ENCODE measurements around the gene CDH4. TPM values are rescaled to one million over a fixed set of nuclear protein-coding genes. Genes with fewer than 3 reads are reported as not detected.

CDH4 gene
- total and polyA plus RNA-seq, 2 of the 8 experiments (the other 6 are each of a cell fraction or from before 2014, with no cell fraction given): 4.3 to 7.9 TPM

DNA sequence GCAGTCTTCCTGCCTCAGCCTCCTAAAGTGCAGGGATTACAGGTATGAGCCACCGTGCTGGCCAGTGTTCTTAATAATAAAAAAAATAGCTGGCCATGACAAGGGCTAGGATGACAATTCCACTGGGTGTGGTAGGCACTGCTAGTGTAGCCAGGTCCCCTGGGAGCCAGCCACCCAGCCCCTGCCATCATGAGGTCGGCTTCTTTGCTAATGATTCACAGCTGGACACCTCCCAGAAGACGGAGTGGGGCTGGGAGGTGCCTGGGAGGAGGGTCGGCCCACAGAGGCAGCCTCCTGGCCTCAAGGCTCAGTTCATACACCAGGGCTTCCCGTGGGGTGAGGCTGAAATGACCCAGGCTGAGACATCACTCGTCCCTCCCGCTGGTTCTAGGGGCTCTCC lies 583.2 kb downstream of the CDH4 start (continued):
- TF ChIP-seq, protein P1, sequence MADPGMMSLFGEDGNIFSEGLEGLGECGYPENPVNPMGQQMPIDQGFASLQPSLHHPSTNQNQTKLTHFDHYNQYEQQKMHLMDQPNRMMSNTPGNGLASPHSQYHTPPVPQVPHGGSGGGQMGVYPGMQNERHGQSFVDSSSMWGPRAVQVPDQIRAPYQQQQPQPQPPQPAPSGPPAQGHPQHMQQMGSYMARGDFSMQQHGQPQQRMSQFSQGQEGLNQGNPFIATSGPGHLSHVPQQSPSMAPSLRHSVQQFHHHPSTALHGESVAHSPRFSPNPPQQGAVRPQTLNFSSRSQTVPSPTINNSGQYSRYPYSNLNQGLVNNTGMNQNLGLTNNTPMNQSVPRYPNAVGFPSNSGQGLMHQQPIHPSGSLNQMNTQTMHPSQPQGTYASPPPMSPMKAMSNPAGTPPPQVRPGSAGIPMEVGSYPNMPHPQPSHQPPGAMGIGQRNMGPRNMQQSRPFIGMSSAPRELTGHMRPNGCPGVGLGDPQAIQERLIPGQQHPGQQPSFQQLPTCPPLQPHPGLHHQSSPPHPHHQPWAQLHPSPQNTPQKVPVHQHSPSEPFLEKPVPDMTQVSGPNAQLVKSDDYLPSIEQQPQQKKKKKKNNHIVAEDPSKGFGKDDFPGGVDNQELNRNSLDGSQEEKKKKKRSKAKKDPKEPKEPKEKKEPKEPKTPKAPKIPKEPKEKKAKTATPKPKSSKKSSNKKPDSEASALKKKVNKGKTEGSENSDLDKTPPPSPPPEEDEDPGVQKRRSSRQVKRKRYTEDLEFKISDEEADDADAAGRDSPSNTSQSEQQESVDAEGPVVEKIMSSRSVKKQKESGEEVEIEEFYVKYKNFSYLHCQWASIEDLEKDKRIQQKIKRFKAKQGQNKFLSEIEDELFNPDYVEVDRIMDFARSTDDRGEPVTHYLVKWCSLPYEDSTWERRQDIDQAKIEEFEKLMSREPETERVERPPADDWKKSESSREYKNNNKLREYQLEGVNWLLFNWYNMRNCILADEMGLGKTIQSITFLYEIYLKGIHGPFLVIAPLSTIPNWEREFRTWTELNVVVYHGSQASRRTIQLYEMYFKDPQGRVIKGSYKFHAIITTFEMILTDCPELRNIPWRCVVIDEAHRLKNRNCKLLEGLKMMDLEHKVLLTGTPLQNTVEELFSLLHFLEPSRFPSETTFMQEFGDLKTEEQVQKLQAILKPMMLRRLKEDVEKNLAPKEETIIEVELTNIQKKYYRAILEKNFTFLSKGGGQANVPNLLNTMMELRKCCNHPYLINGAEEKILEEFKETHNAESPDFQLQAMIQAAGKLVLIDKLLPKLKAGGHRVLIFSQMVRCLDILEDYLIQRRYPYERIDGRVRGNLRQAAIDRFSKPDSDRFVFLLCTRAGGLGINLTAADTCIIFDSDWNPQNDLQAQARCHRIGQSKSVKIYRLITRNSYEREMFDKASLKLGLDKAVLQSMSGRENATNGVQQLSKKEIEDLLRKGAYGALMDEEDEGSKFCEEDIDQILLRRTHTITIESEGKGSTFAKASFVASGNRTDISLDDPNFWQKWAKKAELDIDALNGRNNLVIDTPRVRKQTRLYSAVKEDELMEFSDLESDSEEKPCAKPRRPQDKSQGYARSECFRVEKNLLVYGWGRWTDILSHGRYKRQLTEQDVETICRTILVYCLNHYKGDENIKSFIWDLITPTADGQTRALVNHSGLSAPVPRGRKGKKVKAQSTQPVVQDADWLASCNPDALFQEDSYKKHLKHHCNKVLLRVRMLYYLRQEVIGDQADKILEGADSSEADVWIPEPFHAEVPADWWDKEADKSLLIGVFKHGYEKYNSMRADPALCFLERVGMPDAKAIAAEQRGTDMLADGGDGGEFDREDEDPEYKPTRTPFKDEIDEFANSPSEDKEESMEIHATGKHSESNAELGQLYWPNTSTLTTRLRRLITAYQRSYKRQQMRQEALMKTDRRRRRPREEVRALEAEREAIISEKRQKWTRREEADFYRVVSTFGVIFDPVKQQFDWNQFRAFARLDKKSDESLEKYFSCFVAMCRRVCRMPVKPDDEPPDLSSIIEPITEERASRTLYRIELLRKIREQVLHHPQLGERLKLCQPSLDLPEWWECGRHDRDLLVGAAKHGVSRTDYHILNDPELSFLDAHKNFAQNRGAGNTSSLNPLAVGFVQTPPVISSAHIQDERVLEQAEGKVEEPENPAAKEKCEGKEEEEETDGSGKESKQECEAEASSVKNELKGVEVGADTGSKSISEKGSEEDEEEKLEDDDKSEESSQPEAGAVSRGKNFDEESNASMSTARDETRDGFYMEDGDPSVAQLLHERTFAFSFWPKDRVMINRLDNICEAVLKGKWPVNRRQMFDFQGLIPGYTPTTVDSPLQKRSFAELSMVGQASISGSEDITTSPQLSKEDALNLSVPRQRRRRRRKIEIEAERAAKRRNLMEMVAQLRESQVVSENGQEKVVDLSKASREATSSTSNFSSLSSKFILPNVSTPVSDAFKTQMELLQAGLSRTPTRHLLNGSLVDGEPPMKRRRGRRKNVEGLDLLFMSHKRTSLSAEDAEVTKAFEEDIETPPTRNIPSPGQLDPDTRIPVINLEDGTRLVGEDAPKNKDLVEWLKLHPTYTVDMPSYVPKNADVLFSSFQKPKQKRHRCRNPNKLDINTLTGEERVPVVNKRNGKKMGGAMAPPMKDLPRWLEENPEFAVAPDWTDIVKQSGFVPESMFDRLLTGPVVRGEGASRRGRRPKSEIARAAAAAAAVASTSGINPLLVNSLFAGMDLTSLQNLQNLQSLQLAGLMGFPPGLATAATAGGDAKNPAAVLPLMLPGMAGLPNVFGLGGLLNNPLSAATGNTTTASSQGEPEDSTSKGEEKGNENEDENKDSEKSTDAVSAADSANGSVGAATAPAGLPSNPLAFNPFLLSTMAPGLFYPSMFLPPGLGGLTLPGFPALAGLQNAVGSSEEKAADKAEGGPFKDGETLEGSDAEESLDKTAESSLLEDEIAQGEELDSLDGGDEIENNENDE (IDR thresholded peaks at IDR 0.05; ENCODE audit: insufficient replicate concordance, low read length): no peak
- TF ChIP-seq, protein P2, sequence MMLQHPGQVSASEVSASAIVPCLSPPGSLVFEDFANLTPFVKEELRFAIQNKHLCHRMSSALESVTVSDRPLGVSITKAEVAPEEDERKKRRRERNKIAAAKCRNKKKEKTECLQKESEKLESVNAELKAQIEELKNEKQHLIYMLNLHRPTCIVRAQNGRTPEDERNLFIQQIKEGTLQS (IDR thresholded peaks at IDR 0.05; ENCODE audit: insufficient read depth, low read depth, low read length): no peak
- TF ChIP-seq SP4 (IDR thresholded peaks at IDR 0.05; ENCODE audit: low read length) (no peak), CHD2 (IDR thresholded peaks at IDR 0.05; ENCODE audit: low read length) (no peak), TAF1 (IDR thresholded peaks at IDR 0.05; ENCODE audit: low read depth, low read length) (no peak), POU5F1 (IDR thresholded peaks at IDR 0.05; ENCODE audit: low read depth, low read length) (no peak), GTF2F1 (IDR thresholded peaks at IDR 0.05; ENCODE audit: borderline replicate concordance, low read depth, low read length) (no peak), SIRT6 (IDR thresholded peaks at IDR 0.05; ENCODE audit: low read length) (no peak)
- TF ChIP-seq, protein P3, sequence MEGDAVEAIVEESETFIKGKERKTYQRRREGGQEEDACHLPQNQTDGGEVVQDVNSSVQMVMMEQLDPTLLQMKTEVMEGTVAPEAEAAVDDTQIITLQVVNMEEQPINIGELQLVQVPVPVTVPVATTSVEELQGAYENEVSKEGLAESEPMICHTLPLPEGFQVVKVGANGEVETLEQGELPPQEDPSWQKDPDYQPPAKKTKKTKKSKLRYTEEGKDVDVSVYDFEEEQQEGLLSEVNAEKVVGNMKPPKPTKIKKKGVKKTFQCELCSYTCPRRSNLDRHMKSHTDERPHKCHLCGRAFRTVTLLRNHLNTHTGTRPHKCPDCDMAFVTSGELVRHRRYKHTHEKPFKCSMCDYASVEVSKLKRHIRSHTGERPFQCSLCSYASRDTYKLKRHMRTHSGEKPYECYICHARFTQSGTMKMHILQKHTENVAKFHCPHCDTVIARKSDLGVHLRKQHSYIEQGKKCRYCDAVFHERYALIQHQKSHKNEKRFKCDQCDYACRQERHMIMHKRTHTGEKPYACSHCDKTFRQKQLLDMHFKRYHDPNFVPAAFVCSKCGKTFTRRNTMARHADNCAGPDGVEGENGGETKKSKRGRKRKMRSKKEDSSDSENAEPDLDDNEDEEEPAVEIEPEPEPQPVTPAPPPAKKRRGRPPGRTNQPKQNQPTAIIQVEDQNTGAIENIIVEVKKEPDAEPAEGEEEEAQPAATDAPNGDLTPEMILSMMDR (IDR thresholded peaks at IDR 0.05; ENCODE audit: control extremely low read depth in 1 of 3, insufficient read depth in 1 of 3, low read depth in 1 of 3, low read length in 3 of 3): no peak

All from H1 (cell line).